ENCODE results near the gene SOX6.

SOX6 gene

DNA sequence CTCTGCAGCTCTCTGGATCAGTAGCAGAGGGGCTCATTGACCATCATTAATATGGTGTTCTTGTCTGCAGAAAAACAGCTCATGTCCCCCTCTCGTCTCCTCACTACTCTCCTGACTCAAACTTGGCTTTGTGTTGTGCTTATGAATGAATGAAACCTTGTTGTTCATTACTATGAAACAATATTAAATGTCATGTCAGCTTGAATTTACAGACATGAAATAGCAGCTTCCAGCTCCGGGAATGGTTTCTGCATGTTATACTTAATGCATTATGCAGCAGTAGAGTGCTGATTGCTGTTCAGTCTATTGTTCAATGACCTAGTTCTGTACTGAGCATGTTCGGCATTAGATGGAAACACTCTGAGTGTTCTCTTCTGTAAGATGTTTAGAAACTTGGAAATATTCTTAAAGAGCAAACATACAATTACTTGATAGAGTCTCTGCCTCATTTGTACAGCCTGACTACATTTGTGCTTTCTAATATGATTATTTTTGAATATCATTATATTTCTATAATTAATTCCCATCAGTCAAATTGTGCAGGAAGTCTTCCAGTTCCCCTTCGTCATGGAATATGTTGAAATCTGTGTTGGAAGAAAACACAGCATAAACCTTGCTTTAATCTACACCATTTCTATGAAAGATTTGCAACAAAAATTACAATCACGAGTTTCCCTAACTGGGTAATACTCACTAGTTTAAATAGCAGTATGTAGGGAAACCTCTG, 340.4 kb downstream of the SOX6 start:
- TF ChIP-seq, protein P1, sequence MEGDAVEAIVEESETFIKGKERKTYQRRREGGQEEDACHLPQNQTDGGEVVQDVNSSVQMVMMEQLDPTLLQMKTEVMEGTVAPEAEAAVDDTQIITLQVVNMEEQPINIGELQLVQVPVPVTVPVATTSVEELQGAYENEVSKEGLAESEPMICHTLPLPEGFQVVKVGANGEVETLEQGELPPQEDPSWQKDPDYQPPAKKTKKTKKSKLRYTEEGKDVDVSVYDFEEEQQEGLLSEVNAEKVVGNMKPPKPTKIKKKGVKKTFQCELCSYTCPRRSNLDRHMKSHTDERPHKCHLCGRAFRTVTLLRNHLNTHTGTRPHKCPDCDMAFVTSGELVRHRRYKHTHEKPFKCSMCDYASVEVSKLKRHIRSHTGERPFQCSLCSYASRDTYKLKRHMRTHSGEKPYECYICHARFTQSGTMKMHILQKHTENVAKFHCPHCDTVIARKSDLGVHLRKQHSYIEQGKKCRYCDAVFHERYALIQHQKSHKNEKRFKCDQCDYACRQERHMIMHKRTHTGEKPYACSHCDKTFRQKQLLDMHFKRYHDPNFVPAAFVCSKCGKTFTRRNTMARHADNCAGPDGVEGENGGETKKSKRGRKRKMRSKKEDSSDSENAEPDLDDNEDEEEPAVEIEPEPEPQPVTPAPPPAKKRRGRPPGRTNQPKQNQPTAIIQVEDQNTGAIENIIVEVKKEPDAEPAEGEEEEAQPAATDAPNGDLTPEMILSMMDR (conservative IDR thresholded peaks at IDR 0.05; ENCODE audit: low read length) = no peak
- no peak for DNase-seq (ENCODE audit: low read depth)
- H3K4me3 ChIP-seq (ENCODE audit: low read length) = no peak overlapping the region

DNA sequence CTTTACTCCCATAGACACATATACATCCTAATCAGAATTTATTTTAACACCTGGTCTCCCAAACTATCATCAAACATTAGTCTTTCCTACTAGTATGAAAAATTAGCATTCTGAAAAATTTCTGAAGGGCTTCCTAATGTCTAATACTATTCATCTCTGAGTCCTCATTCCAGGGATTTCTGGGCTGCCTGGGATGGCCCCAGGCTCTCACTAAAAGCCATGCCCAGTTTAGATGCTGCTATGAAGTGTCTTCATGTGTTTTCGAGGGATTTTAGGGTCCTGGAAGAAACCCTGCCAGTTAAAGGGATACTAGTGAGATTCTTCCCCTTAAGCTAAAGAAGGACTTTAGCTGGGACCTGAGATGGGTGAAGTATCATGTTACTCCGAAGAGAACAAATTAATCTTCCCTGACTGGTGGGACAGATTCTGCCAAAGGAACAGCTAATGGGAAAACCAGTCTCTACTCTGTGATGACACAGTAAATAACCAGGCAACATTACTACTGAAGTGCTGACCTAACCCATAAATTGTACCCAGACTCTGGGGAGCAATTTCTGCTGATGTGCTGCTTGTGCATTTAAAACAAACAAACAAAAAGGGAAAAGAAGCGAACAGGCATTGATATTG, 342.6 kb downstream of the SOX6 start:
- TF ChIP-seq, protein P1 (conservative IDR thresholded peaks at IDR 0.05; ENCODE audit: low read length) = no peak
- DNase-seq (ENCODE audit: low read depth) = no peak
- no peak overlapping the region for H3K4me3 ChIP-seq (ENCODE audit: low read length)

DNA sequence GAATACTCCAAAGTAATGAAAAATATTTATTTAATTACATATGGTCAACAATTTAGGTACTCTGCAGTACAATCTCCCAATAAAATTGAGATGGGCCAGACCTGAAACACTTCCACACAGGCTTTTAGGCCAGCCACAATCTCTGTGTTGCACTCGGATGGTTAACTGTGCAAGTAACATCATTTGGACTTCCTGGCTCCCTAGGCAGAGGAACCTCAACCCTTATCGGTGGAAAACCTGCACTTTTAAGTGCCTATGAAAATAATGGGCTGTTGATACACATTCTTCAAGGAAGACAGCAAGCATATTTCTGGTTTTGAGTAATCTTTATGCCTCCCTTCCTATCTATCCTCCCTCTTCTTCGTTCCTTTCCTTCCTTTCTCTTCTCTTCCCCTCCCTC, 343.1 kb downstream of the SOX6 start:
- no peak overlapping the region for H3K4me3 ChIP-seq (ENCODE audit: low read length)
- no peak for DNase-seq (ENCODE audit: low read depth)
- TF ChIP-seq, protein P1 (conservative IDR thresholded peaks at IDR 0.05; ENCODE audit: low read length) = no peak

DNA sequence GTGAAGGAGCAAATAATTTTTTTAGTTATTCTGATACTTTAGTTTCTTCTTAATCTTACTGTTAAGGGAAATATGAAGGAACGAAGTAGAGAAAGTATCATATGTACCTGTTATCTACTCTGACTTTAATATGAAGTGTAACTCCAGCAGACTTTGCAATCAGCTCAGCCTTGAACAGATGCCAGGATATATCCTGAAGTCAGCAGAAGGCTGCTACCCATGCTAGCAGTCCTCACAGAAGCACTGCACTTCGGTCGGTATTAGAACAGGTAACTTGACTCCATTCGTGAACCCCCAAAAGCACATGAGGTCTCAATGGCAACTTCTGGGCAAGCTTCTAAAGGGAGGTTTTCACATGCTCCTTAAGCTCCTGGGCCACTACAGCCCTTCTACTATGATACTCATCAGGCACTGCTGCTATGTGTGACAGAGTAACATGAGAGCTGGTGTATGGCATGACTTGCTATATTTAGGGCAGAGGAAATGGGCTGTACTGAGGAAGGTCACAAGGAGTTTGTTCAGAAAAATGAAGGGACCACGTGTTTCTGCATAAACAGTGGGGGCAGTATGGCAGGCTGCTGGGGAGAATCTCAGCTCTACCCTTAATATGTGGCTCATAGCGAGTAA, 344.1 kb downstream of the SOX6 start:
- no peak overlapping the region for H3K4me3 ChIP-seq (ENCODE audit: low read length)
- TF ChIP-seq, protein P1 (conservative IDR thresholded peaks at IDR 0.05; ENCODE audit: low read length) = no peak
- no peak for DNase-seq (ENCODE audit: low read depth)

DNA sequence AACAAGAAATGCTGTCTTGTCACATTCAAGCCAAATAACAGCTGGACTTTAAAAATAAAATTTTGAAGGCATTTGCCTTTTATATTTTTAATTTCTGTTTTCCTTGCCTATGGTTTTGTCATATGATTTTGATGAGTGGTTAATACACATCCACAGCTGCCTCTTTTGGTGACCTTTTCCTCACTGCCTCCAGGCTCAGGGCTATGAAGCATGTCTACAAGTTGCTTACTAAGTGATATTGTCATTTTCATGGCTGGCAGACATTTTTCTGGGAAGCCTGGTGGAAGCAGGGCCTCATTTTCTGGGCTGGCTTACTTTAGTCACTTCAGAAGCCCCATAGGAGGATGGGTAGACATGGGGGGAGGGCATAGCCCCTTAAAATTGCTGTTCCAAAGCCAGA, 344.9 kb downstream of the SOX6 start:
- no peak overlapping the region for H3K4me3 ChIP-seq (ENCODE audit: low read length)
- TF ChIP-seq, protein P1 (conservative IDR thresholded peaks at IDR 0.05; ENCODE audit: low read length) = no peak
- DNase-seq (ENCODE audit: low read depth) = no peak

DNA sequence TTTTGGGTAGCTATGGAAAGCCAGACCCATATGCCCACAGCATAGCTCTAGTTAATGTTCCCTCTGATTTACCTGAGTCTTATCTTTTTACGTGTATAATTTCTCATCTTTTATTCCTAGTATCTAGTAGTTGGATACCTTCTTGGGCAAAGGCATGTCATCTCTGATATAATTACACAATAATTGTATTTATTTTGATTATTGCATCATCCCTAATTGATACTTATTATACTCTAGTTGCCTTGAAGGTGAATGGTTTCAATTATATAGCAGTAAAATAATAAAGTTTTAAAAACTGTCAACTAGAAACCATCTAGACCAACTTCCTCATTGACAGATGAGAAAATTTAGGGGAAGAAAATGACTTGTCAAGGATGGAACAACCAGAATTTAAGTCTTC, 347.3 kb downstream of the SOX6 start:
- H3K4me3 ChIP-seq (ENCODE audit: low read length) = no peak overlapping the region
- TF ChIP-seq, protein P1 (conservative IDR thresholded peaks at IDR 0.05; ENCODE audit: low read length) = no peak
- DNase-seq (ENCODE audit: low read depth) = no peak

DNA sequence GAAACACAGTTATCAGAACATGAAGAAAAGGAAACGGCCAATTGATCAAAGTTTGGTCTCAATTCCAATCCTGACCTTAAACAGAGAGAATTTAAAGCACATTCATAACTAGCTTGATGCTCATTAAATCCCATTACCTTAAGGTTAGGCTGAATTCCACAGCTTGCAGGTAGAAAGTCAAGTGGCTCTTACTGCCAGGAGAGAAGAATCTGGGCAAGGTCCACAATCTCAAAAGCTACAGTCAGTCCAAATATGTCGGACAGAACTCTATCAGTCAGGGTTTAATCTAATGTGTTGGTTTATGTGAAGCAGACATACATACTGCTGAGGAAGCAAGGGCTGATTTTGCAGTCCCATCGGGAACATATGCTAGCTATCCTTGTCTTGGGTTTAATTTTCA, 348.8 kb downstream of the SOX6 start:
- TF ChIP-seq, protein P1 (conservative IDR thresholded peaks at IDR 0.05; ENCODE audit: low read length) = no peak

More for the DNA sequence above, 348.8 kb downstream of the SOX6 start:
- no peak overlapping the region for H3K4me3 ChIP-seq (ENCODE audit: low read length)
- DNase-seq (ENCODE audit: low read depth) = no peak
